Hepatocyte (in vitro differentiated cells): Measurements from ENCODE around the gene RASGRP1. TPM values are rescaled to one million over a fixed set of nuclear protein-coding genes. Genes with fewer than 3 reads are reported as not detected.

ENCODE experiments used
- DNase-seq: peaks from one replicate; pipeline ENCODE4 v3.0.0-alpha.2; 2016; ENCODE audit warnings: low spot score
- H2AFZ ChIP-seq: fragments of 200-600 bp; sonication (generic); 2 replicates; pipeline ENCODE4 v1.6.0; 2016; ENCODE audit warnings: antibody characterized with exemption, mild to moderate bottlenecking
- H3K27ac ChIP-seq: fragments of 200-600 bp; sonication (generic); 2 replicates; pipeline ENCODE4 v1.5.1; 2016; ENCODE audit warnings: mild to moderate bottlenecking
- H3K27me3 ChIP-seq: fragments of 200-600 bp; sonication (generic); 2 replicates; pipeline ENCODE4 v1.6.1; 2016
- H3K36me3 ChIP-seq: fragments of 200-600 bp; sonication (generic); replicated peaks from 2 replicates; pipeline ENCODE4 v1.5.1; 2016; ENCODE audit warnings: low read depth; ENCODE audit not compliant: insufficient read depth
- H3K4me1 ChIP-seq: fragments of 200-600 bp; sonication (generic); 2 replicates; pipeline ENCODE4 v1.5.1; 2016; ENCODE audit warnings: mild to moderate bottlenecking, moderate library complexity; ENCODE audit not compliant: insufficient read depth
- H3K4me2 ChIP-seq: fragments of 200-600 bp; sonication (generic); 2 replicates; pipeline ENCODE4 v1.6.0; 2016
- H3K4me3 ChIP-seq: fragments of 200-600 bp; sonication (generic); 2 replicates; pipeline ENCODE4 v1.5.1; 2016; ENCODE audit warnings: mild to moderate bottlenecking
- H3K79me2 ChIP-seq: fragments of 200-600 bp; sonication (generic); 2 replicates; pipeline ENCODE4 v1.6.0; 2017; ENCODE audit warnings: mild to moderate bottlenecking
- H3K9me2 ChIP-seq: fragments of 200-600 bp; sonication (generic); replicated peaks from 2 replicates; pipeline ENCODE4 v1.6.0; 2017; ENCODE audit warnings: mild to moderate bottlenecking; ENCODE audit not compliant: insufficient read depth
- H3K9me3 ChIP-seq: fragments of 200-600 bp; sonication (generic); 2 replicates; pipeline ENCODE4 v1.5.1; 2016; ENCODE audit warnings: low read depth, mild to moderate bottlenecking
- H4K20me1 ChIP-seq: fragments of 200-600 bp; sonication (generic); 2 replicates; pipeline ENCODE4 v1.6.0; 2016; ENCODE audit warnings: mild to moderate bottlenecking; ENCODE audit not compliant: insufficient read depth, poor library complexity, severe bottlenecking
- EZH2 ChIP-seq: fragments of 200-600 bp; sonication (generic); IDR thresholded peaks from 2 replicates; pipeline ENCODE4 v1.6.1; 2016; ENCODE audit warnings: antibody characterized with exemption, mild to moderate bottlenecking, borderline replicate concordance
- EZH2phosphoT487 ChIP-seq: fragments of 200-600 bp; sonication (generic); IDR thresholded peaks from one replicate; pipeline ENCODE4 v1.6.1; 2018; ENCODE audit warnings: antibody characterized with exemption, mild to moderate bottlenecking, low read depth, moderate library complexity; ENCODE audit not compliant: unreplicated experiment, severe bottlenecking
- WGBS: methylation state at CpG from one replicate; pipeline ENCODE4 v1.1.6; 2016; ENCODE audit warnings: low lambda C conversion rate; ENCODE audit errors: missing lambda C conversion rate; 5-methylcytosine and 5-hydroxymethylcytosine counted together
- polyA plus RNA-seq: library from polyadenylated mRNA; unstranded; fragments of >200 nt; fragmentation: Nextera tagmentation; extraction: Ambion mirVana; gene quantifications from 2 replicates; pipeline ENCODE4 v1.2.1, GENCODE V29; 2016
- total RNA-seq: library from RNA; depleted of rRNA; stranded (reverse); fragments of >200 nt; gene quantifications from 2 replicates; pipeline ENCODE4 v1.2.3, GENCODE V29; 2014
- TF ChIP-seq, protein P1 (sequence below): fragments of 200-600 bp; sonication (generic); IDR thresholded peaks from 2 replicates; pipeline ENCODE4 v1.5.1; 2016; ENCODE audit warnings: antibody characterized with exemption, mild to moderate bottlenecking; ENCODE audit not compliant: poor library complexity

The RASGRP1 gene
- total RNA-seq (0.53 and 2.4 TPM in 2 replicates), polyA plus RNA-seq (0.41 and 1.3 TPM in 2 replicates)

DNA sequence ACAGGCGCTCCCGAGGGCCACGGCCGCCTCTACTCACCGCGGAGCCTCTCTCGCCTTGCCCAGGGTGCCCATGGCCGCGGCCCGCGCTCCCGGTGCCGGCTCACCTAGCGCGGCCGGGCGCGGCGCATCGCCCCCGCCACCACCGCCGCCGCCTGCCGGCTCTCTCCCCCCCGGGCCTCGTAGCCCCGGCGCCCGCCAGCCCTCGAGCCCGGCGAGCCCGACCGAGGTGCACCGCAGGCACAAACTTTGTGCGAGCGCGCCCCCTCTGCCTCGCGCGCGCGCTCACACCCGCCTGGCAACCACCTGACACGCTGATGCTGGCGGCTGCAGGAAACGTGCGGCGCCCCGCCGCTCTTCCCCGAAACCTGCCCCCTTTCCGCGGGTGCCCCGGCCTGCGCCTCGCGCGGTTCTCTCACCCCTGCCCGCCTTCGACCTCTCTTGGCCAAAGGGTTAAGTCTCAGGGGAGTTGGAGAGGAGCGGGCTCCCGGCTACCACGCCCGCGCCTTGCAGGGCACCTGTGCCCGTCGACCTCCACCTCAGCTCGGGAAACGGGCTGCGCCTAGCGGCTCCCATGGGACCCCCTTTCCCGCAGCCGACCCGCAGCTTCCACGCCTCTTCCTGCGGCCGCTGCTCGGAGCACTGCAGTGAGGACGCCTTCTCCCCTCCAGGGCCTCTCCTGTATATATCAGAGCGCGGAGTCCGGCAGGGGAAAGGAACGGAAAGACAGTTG lies at the start of gene RASGRP1:
RASGRP1 (minus strand) TSS at position 258 of the 730 bp plus-strand sequence; CDS start at position 72, 186 bp downstream.
- peak within 1 kb of the TSS; percentile 100 for H3K4me2 ChIP-seq
- H3K36me3 ChIP-seq = no peaks in the 10 kb centered on the region
- H3K9me2 ChIP-seq = no peaks in the 10 kb centered on the region
- peak within 1 kb of the TSS; percentile 86 for H2AFZ ChIP-seq
- peak within 1 kb of the TSS; percentile 72 for H3K4me3 ChIP-seq
- 5% methylated on average over 56 of the region's 85 CpGs for WGBS
- H3K4me1 ChIP-seq = no peaks in the 10 kb centered on the region
- TF ChIP-seq EZH2phosphoT487 (no peak), EZH2 (no peak)
- TF ChIP-seq, protein P1, sequence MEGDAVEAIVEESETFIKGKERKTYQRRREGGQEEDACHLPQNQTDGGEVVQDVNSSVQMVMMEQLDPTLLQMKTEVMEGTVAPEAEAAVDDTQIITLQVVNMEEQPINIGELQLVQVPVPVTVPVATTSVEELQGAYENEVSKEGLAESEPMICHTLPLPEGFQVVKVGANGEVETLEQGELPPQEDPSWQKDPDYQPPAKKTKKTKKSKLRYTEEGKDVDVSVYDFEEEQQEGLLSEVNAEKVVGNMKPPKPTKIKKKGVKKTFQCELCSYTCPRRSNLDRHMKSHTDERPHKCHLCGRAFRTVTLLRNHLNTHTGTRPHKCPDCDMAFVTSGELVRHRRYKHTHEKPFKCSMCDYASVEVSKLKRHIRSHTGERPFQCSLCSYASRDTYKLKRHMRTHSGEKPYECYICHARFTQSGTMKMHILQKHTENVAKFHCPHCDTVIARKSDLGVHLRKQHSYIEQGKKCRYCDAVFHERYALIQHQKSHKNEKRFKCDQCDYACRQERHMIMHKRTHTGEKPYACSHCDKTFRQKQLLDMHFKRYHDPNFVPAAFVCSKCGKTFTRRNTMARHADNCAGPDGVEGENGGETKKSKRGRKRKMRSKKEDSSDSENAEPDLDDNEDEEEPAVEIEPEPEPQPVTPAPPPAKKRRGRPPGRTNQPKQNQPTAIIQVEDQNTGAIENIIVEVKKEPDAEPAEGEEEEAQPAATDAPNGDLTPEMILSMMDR = peak; percentile 30
- H3K27ac ChIP-seq = no peak within 1 kb of the TSS
- peaks cover 52% of the 10 kb centered on the region for H3K27me3 ChIP-seq
- H3K79me2 ChIP-seq = no peaks in the 10 kb centered on the region
- H3K9me3 ChIP-seq = no peaks in the 10 kb centered on the region
- DNase-seq = peak; percentile 84
- H4K20me1 ChIP-seq = no peaks in the 10 kb centered on the region

DNA sequence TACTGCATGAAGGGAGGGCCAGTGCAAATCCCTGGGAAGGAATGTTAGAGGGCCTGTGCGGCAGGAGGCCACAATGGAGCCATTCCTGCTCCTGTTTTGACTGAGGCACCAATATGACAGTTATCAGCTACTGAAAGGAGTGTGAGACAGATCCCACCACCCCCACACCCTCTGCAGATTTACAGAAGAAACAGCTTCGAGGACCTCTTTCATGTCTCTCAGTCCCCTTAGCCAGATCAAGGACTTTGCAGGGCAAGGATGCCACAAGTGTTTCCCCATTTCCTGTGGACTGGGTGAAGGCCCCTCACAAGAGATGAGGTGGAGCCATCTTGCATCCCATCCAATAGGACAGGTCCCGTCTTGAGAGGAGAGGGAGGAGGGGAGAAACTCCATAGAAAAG lies 48.5 kb upstream of the RASGRP1 start:
- Histone ChIP-seq H4K20me1 (no peaks in the 10 kb centered on the region), H3K4me1 (no peaks in the 10 kb centered on the region), H2AFZ (no peak overlapping the region), H3K27me3 (peaks cover 9% of the 10 kb centered on the region), H3K9me3 (no peaks in the 10 kb centered on the region), H3K79me2 (no peaks in the 10 kb centered on the region), H3K4me2 (no peak overlapping the region), H3K4me3 (no peak overlapping the region), H3K27ac (no peak overlapping the region), H3K36me3 (no peaks in the 10 kb centered on the region), H3K9me2 (no peaks in the 10 kb centered on the region)
- WGBS = 92% methylated on average over 3 of the region's 3 CpGs
- TF ChIP-seq EZH2 (no peak), EZH2phosphoT487 (no peak)
- TF ChIP-seq, protein P1 = no peak
- no peak for DNase-seq

DNA sequence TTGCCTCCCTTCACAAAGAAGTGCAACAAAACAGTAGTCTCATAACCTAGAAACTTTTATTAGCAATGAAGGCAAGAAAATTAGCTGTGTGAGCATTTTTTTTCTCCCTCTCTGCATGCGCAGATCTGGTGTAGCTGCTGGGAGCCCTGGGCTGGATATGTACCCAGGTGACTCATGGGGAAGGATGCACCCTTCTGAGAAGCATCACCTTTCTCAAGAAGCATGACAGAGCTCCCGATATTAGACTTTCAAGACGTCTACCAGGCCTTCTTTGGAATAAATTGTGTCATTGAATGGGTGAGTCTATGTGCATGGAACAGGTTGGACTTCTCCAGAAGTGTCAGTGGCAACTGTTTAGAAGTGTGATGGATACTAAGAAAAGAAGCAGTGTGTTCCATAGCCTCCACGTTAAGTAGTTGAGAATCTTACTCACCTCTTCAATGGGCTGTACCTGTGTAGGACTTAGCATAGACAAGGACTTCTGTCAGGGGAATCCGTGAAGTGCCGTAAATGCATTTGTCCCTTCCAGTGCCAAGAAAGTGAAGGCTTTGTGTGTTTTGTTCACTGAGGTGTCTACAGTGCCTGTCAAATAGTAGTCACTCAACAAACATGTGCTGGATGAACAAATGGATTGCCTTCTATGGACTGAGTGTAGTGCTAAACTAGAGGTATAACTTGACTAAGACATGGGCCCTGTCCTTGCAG lies 47.7 kb upstream of the RASGRP1 start:
- no peak overlapping the region for H3K4me3 ChIP-seq
- H3K36me3 ChIP-seq = no peaks in the 10 kb centered on the region
- peaks cover 9% of the 10 kb centered on the region for H3K27me3 ChIP-seq
- no peaks in the 10 kb centered on the region for H3K9me2 ChIP-seq
- no peaks in the 10 kb centered on the region for H3K9me3 ChIP-seq
- no peak overlapping the region for H3K27ac ChIP-seq
- WGBS = 88% methylated on average over 6 of the region's 6 CpGs
- no peak overlapping the region for H2AFZ ChIP-seq
- no peaks in the 10 kb centered on the region for H4K20me1 ChIP-seq
- DNase-seq = no peak
- H3K4me1 ChIP-seq = no peaks in the 10 kb centered on the region
- TF ChIP-seq, protein P1 = no peak
- TF ChIP-seq EZH2 = no peak
- no peak for TF ChIP-seq EZH2phosphoT487
- no peaks in the 10 kb centered on the region for H3K79me2 ChIP-seq
- H3K4me2 ChIP-seq = no peak overlapping the region
